ENCODE measurements around the gene ADAMTS6. TPM values are rescaled to one million over a fixed set of nuclear protein-coding genes. Genes with fewer than 3 reads are reported as not detected.

ADAMTS6 gene
- total RNA-seq, 2 experiments from 2014 or later: 0.86 to 0.93 TPM

DNA sequence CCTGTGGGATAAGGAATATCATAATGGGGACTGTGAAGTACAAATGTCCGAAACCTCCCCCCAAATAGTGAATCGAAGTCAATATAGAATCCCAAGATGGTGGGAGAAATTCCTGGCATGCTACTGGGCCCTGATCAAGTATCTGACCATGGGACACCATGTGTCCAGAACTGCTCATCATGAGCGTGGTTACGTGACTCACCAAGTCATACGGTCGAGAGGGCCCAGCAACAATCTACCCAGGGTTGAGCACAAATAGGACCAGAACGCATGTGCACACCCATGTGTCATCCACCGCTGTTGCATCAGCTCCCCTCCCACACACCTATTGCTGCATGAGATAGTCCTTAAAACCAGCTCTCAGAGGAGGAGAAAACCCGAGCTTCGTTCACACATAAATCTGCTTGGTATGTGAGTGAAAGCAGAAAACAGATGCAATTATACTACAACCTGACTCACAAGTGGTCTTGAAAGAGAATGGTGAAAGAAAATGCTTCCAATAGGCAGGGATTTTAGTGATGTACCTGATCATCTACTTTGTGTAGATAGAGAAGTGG is 359.8 kb downstream of the ADAMTS6 start:
- no peak overlapping the region for H3K27ac Mint-ChIP-seq
- DNase-seq: no peak
- H3K9me3 Mint-ChIP-seq: peaks cover 3% of the 10 kb centered on the region
- no peaks in the 10 kb centered on the region for H3K36me3 Mint-ChIP-seq (ENCODE audit: low read depth)
- intact Hi-C loops (cut with micrococcal nuclease): no loop called here
- peaks cover 3% of the 10 kb centered on the region for H3K27me3 Mint-ChIP-seq (ENCODE audit: low read depth)
- H3K4me1 Mint-ChIP-seq (ENCODE audit: low read depth): no peaks in the 10 kb centered on the region
- CTCF ChIA-PET: no interaction called here
- no peak overlapping the region for H3K4me3 Mint-ChIP-seq

DNA sequence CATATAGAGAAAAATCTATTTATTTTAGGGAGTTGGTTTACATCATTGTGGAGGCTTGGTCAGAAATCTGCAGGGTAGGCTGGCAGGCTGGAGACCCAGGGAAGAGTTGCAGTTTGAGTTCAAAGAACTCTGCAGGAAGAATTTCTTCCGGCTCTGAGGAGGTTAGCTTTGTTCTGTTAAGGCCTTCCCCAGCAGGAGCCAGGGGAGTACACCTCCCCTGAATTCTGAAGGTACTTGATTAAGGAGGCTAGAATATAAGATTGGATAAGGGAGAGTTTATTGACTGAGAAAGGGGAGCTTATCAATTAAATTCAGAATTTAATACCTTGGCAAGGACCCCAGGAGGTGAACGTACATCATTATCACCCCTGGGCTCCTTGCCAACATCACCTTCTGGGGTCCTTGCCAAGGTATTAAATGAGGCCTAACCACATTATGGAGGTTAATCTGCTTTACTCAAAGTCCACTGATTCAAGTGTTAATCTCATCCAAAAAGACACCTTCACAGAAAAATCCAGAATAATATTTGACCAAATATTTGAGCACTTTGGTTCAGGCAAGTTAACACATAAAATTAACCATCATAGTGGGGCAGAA is 361.3 kb downstream of the ADAMTS6 start:
- peaks cover 3% of the 10 kb centered on the region for H3K27me3 Mint-ChIP-seq (ENCODE audit: low read depth)
- no peaks in the 10 kb centered on the region for H3K36me3 Mint-ChIP-seq (ENCODE audit: low read depth)
- intact Hi-C loops (cut with micrococcal nuclease): no loop called here
- no peak for DNase-seq
- H3K9me3 Mint-ChIP-seq: peaks cover 3% of the 10 kb centered on the region
- CTCF ChIA-PET: interaction anchor here (0.6 kb wide), 1 partner anchor 17 kb away, joined by 3 read pairs; no protein-coding TSS in a partner anchor
- no peak overlapping the region for H3K4me3 Mint-ChIP-seq
- H3K4me1 Mint-ChIP-seq (ENCODE audit: low read depth): no peaks in the 10 kb centered on the region
- H3K27ac Mint-ChIP-seq: no peak overlapping the region

DNA sequence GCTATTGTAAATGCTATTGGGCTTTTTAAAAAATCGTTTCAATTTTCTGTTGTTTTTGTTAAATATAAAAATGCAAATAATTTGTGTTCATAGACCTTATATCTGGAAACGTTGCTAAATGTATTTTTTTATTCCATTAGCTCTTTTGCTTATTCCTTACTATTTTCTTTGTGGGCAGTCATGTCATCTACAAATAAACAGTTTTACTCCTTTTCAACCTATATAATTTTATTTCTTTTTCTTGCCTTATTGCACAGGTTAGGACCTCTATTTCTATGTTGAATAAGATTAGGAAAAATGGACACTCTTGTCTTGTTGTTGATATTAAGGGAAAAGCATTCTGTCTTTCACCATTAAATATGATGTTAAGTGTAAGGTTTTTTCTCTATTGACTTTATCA is 364.2 kb downstream of the ADAMTS6 start:
- peaks cover 3% of the 10 kb centered on the region for H3K9me3 Mint-ChIP-seq
- no peaks in the 10 kb centered on the region for H3K4me1 Mint-ChIP-seq (ENCODE audit: low read depth)
- H3K4me3 Mint-ChIP-seq: no peak overlapping the region
- H3K27me3 Mint-ChIP-seq (ENCODE audit: low read depth): peaks cover 3% of the 10 kb centered on the region
- H3K27ac Mint-ChIP-seq: no peak overlapping the region
- intact Hi-C loops (cut with micrococcal nuclease): no loop called here
- DNase-seq: no peak
- CTCF ChIA-PET: interaction anchor here (0.6 kb wide), 1 partner anchor 42 kb away, joined by 3 read pairs; no protein-coding TSS in a partner anchor
- H3K36me3 Mint-ChIP-seq (ENCODE audit: low read depth): no peaks in the 10 kb centered on the region

DNA sequence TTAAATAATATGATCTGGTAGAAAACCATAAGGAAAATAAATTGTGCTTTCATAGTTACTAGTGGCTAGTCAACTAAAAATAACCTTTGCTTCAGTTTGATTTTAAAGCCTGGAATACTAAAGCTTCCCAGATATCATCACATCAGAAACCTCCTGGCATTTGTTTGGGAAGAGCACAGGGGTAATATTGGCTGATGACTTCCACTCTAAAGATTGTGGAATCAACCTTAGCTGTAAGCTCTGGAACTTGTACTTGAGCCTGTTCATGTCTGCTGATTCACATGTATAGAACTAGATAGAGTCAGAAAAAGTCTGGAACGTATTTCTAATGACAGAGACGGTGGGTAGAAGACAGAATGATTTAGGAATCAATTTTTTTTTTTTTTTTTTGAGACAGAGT is 367.9 kb downstream of the ADAMTS6 start:
- no peak for DNase-seq
- Mint-ChIP-seq H3K27me3 (ENCODE audit: low read depth) (peaks cover 5% of the 10 kb centered on the region), H3K27ac (no peak overlapping the region), H3K36me3 (ENCODE audit: low read depth) (no peaks in the 10 kb centered on the region), H3K4me1 (ENCODE audit: low read depth) (no peaks in the 10 kb centered on the region), H3K4me3 (no peak overlapping the region), H3K9me3 (peaks cover 3% of the 10 kb centered on the region)
- CTCF ChIA-PET: no interaction called here
- intact Hi-C loops (cut with micrococcal nuclease): no loop called here

DNA sequence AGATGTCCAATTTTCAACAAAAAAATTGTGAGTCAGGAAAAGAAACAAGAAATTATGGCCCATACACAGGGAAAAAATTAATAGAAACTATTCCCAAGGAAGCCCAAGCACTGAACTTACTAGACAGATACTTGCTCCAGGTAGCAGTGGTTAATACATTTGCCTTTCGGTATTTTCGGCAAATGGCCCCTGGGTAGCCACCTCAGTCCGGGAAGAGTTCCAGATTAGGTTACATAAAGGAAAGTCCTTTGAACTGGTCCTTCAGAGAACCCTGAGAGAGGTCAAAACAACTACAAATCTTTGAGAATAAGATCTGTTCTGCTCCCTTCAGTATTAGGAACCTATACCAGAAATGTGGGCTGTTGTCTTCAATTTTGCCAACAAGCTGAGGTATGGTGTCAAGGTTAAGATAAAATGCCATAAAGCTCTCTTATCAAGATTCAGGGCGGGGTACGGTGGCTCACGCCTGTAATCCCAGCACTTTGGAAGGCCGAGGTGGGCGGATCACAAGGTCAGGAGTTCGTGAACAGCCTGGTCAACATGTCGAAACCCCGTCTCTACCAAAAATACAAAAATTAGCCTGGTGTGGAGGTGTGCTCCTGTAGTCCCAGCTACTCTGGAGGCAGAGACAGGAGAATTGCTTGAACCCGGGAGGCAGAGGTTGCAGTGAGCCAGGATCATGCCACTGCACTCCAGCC is 369.6 kb downstream of the ADAMTS6 start:
- Mint-ChIP-seq H3K4me1 (ENCODE audit: low read depth) (no peaks in the 10 kb centered on the region), H3K4me3 (no peak overlapping the region), H3K27me3 (ENCODE audit: low read depth) (peaks cover 3% of the 10 kb centered on the region), H3K27ac (no peak overlapping the region), H3K36me3 (ENCODE audit: low read depth) (no peaks in the 10 kb centered on the region), H3K9me3 (no peaks in the 10 kb centered on the region)
- CTCF ChIA-PET: no interaction called here
- intact Hi-C loops (cut with micrococcal nuclease): no loop called here
- DNase-seq: no peak

DNA sequence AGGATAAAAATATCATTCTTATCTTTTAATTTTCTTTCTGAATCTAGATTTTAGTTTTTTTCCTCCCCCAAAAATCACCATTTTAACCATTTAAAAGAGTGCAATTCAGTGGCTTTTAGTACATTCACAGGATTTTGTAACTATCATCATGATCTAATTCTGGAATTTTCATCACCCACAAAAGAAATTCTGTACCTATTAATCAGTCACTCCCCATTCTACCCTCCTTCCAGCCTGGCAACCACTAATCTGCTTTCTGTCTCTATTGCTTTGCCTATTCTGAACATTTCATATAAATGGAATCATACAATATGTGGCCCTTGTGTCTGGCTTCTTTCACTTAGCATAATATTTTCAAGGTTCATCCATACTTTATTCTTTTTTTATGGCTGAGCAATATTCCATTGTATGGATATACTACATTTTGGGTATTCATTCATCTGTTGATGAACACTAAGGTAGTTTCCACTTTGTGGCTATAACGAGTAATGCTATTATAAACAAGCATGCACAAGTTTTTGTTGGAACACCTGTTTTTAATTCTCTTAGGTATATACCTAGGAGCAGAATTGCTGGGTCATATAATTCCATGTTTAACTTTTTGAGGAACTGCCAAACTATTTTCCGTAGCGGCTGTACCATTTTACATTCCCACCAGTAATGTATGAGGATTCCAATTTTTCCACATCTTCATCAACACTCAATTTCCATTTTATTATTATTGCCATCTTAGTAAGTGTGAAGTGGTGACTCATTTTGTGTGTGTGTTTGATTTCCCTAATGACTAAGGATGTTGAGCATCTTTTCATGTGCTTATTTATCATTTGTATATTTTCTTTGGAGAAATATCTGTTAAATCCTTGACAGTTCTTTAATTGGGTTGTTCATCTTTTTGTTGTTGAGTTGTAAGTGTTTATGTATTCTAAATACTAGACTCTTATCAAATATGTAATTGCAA is 372.7 kb downstream of the ADAMTS6 start:
- H3K4me1 Mint-ChIP-seq (ENCODE audit: low read depth): peaks cover 18% of the 10 kb centered on the region
- CTCF ChIA-PET: no interaction called here
- H3K36me3 Mint-ChIP-seq (ENCODE audit: low read depth): no peaks in the 10 kb centered on the region
- H3K4me3 Mint-ChIP-seq: no peak overlapping the region
- intact Hi-C loops (cut with micrococcal nuclease): loop anchor here (10.0 kb wide), 1 partner anchor 474 kb away; no protein-coding TSS in a partner anchor
- H3K27ac Mint-ChIP-seq: no peak overlapping the region
- no peaks in the 10 kb centered on the region for H3K9me3 Mint-ChIP-seq
- no peak for DNase-seq
- peaks cover 3% of the 10 kb centered on the region for H3K27me3 Mint-ChIP-seq (ENCODE audit: low read depth)

DNA sequence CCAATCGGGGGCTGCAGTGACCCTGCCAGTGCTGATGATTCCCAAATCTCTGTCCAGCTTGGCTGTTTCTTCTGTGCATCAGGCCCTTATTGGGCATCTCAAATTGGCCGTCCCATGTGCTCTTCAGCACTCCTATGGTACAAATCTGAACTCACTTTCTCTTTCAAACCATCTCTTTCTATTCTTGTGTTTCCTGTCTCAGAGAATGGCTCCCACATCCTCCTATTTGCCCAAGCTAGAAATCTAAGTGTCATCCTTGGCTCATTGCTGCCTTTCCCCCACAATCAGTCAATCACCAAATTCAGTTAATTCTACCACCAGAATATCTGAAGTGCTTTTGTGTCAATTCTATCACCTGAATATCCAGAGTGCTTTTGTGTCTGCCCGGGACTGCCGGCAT is 376.4 kb downstream of the ADAMTS6 start:
- Mint-ChIP-seq H3K4me3 (no peak overlapping the region), H3K27ac (no peak overlapping the region)
- CTCF ChIA-PET: interaction anchor here (0.8 to 2.9 kb wide), 3 partner anchors 29 to 355 kb away, joined by 3 to 10 read pairs (median 7); no protein-coding TSS in a partner anchor

DNA sequence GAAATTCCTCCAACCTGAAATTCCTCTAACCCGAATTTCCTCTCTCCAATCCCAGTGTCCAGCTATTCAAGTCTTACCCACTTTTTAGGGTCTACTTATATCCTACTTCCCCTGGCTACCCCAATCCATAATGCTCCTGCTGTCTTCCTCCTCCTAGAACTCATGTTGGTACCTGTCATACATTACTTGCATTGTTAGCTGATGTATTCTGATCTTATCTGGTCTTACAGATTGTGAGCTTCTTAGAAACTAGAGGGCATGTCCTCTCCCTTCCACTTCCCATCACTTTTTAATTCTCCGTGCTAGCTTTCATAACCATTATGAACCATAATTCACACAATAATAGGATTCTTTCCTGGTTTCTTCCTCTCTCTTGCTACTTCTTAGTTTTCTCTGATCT is 376.9 kb downstream of the ADAMTS6 start:
- no peak for DNase-seq
- CTCF ChIA-PET: interaction anchor here (2.1 to 2.9 kb wide), 3 partner anchors 28 to 378 kb away, joined by 7 to 24 read pairs (median 10); partner anchors contain the start of gene ADAMTS6
- H3K4me3 Mint-ChIP-seq: no peak overlapping the region

More for the DNA sequence above, 376.4 kb downstream of the ADAMTS6 start:
- no peaks in the 10 kb centered on the region for H3K9me3 Mint-ChIP-seq
- DNase-seq: no peak
- H3K4me1 Mint-ChIP-seq (ENCODE audit: low read depth): peaks cover 41% of the 10 kb centered on the region
- H3K36me3 Mint-ChIP-seq (ENCODE audit: low read depth): no peaks in the 10 kb centered on the region
- H3K27me3 Mint-ChIP-seq (ENCODE audit: low read depth): peaks cover 2% of the 10 kb centered on the region
- intact Hi-C loops (cut with micrococcal nuclease): loop anchor here (10.0 kb wide), 1 partner anchor 470 kb away; no protein-coding TSS in a partner anchor

DNA sequence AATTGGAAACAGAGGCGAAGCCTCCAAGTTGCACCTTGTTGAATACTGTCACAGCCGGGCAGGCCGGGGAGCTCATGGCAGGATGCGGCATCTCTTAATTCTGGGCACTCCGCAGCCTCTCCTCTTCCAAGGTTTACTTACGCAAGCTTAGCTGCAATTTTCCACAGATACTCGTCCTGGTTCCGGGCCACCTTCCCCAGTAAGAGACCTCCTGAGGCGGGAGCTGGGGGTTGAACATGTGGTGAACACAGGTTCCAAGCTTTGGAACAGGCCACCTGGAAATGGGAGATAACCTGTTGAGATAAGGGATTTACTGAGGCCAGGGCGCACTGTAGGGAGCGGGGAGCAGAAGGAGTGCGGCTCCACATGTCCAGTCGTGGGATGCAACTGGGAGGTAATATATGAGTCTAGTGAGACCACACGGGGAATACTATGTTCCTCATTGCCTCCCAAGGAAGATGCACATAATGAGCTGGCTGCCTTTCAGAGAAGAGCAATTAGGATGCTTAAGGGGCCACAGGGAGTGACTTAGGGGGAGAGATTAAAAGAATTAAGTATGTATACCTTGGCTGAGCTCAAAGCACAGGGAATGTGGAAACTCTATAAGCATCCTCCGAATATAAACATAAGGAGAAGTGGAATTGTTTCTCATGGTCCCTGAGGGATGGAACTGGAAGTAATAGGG is 377.8 kb downstream of the ADAMTS6 start:
- CTCF ChIA-PET: interaction anchor here (0.7 to 2.9 kb wide), 6 partner anchors 11 to 379 kb away, joined by 3 to 24 read pairs (median 6); partner anchors contain the start of gene ADAMTS6
- H3K9me3 Mint-ChIP-seq: no peaks in the 10 kb centered on the region
- H3K4me1 Mint-ChIP-seq (ENCODE audit: low read depth): peaks cover 41% of the 10 kb centered on the region
- intact Hi-C loops (cut with micrococcal nuclease): loop anchor here (1.0 to 10.0 kb wide), 6 partner anchors 68 to 618 kb away; partner anchors contain the start of genes CWC27, NLN, SGTB and SREK1IP1
- no peak overlapping the region for H3K27ac Mint-ChIP-seq
- peak overlapping the region; percentile 73 for H3K4me3 Mint-ChIP-seq
- no peaks in the 10 kb centered on the region for H3K36me3 Mint-ChIP-seq (ENCODE audit: low read depth)
- peaks cover 2% of the 10 kb centered on the region for H3K27me3 Mint-ChIP-seq (ENCODE audit: low read depth)
- DNase-seq: no peak

More for the DNA sequence above, 376.9 kb downstream of the ADAMTS6 start:
- intact Hi-C loops (cut with micrococcal nuclease): loop anchor here (5.0 to 10.0 kb wide), 3 partner anchors 67 to 617 kb away; partner anchors contain the start of genes NLN and SGTB
- Mint-ChIP-seq H3K36me3 (ENCODE audit: low read depth) (no peaks in the 10 kb centered on the region), H3K27me3 (ENCODE audit: low read depth) (peaks cover 2% of the 10 kb centered on the region), H3K27ac (no peak overlapping the region), H3K9me3 (no peaks in the 10 kb centered on the region), H3K4me1 (ENCODE audit: low read depth) (peaks cover 41% of the 10 kb centered on the region)

DNA sequence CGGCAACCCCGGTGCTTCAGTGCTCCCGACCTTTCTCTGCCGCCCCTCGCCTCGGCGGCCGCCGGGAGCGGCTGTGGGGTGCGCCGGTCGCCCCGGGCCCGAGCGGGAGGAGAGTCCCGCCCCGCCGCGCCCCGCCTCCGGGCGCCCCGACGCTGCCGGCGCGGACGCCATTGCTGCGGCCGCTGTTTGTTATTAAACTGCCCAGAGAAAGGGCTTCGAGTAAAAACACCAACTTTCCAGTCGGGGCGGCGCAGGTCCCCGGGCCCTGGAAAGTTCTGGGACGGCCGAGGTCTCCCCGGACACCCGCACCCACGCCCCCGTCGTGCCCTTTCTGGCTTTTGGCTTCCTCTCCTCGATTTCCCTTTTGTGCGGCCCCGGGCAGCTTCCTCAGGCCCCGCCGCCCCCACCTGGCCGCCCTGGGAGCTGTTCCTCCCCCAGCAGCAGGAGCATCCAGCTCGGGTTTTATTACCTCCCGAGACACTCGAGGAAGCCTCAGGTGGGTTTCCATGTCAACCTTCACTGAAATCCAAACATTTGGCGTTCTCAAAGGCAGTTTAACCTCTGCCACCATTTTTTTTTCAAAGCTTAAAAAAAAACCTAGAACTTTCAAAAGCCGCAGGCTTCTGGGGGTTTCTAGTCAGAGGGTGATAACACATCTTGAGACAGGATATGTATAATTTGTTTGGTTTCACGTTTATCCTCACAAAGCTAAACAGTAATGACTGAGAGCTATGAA is 378.6 kb downstream of the ADAMTS6 start:
- peaks cover 41% of the 10 kb centered on the region for H3K4me1 Mint-ChIP-seq (ENCODE audit: low read depth)
- H3K36me3 Mint-ChIP-seq (ENCODE audit: low read depth): no peaks in the 10 kb centered on the region
- DNase-seq: peak; percentile 39
- H3K27ac Mint-ChIP-seq: no peak overlapping the region
- CTCF ChIA-PET: interaction anchor here (0.7 to 2.9 kb wide), 7 partner anchors 12 to 380 kb away, joined by 3 to 24 read pairs (median 6); partner anchors contain the start of gene ADAMTS6
- peaks cover 2% of the 10 kb centered on the region for H3K27me3 Mint-ChIP-seq (ENCODE audit: low read depth)
- no peaks in the 10 kb centered on the region for H3K9me3 Mint-ChIP-seq
- intact Hi-C loops (cut with micrococcal nuclease): loop anchor here (1.0 to 10.0 kb wide), 6 partner anchors 68 to 619 kb away; partner anchors contain the start of genes CWC27, NLN, SGTB and SREK1IP1
- peak overlapping the region; percentile 73 for H3K4me3 Mint-ChIP-seq

Data from activated naive CD4-positive, alpha-beta T cell treated with anti-CD3 and anti-CD28 coated beads for 36 hours (primary cell).